Measurements from ENCODE around the gene SLC6A19.

Gene SLC6A19

DNA sequence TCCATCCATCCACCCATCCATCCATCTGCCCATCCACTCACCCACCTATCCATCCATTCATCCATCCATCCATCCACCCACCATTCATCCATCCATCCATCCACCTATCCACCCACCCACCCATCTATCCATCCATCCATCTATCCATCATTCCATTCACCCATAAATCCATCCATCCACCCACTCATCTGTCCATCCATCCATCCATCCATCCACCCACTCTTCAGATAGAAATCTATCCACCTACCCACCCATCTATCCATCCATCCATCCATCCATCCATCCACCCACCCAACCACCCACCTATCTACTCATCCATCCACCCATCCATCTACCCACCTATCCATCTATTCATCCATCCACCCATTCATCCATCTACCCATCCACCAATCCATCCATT, 35.0 kb upstream of the SLC6A19 start:
- DNase-seq (ENCODE audit: low read depth), result no peak

DNA sequence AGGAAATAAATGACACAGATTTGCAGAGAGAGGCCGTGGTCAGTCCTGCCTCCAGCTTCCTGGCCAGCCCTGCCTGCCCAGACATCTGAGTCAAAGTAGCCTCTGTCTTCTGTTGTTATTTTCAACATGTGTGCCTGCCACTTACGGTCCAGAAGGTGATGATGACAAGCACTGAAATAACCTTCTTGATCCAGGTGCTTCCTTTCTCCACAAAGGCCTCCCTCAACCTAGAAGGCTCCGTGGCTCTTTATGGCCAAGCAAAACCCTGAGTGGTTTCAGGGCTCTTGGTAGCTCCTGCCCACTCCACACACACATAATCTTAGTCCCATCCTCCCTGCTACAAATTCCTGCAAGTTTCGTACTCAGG, 34.1 kb upstream of the SLC6A19 start:
- DNase-seq (ENCODE audit: low read depth), result no peak

DNA sequence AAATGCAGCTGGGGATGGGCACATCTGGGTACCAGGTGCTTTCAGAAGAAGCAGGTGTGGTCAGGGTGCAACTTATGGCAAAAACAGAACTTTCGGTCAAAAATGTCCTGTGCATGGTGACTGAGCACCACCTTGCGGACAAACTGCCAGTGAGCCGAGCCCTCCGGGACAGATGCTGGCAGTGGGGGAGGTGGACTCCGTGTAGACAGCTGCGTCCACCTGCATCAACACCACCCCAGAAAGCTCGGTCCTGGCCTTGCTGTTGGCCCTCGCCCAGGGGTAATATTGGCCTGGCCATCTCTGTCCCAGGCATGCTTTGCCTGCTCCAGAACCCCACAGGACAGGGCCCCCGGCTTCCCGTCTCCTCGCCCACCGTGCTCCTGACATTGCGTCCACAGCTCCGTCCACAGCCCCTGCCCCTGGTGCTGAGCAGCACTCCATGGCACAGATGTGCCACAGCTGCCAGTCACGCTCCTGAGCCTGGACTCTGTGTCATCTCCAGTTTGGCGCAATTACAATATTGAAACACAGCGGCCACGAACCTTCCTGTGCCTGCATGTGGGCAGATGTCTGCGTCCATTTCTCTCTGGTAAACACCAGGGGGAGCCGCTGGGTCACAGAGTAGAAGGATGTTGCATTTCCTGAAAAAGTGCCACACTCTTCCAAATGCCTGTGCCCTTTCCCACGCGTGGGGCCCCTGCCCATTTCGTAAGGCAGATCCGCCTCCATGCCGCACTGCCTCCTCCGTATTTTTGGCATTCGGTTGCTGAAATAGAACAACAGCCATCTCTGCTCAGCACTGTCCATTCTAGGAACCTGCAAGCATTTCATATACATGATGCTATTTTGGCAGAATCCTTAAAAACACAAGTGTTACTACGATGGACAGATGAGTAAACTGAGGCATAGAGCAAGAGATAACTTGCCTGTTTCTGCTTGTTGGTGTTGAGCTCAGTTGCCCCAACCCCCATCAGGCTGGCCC, 33.4 kb upstream of the SLC6A19 start:
- peak; percentile 26 for DNase-seq (ENCODE audit: low read depth)

DNA sequence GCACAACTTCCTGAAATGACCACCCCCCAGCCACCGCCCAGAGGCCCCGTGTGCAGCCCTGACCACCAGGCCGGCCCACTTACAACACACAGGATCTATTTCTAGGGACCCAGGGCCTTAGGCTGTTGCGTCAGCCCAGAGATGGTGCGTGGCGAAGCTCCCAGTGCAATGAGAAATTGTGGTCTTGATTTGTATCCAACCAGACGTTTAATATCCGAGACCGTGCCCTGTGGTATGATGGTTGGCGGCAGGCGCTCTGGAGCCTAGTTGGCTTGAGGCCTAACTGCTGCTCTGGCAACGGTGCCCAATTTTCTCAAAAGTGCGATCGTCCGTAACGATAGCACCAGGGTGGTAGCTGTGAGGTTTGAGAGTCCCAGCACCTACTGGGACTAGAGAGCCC, 32.6 kb upstream of the SLC6A19 start:
- no peak for DNase-seq (ENCODE audit: low read depth)

DNA sequence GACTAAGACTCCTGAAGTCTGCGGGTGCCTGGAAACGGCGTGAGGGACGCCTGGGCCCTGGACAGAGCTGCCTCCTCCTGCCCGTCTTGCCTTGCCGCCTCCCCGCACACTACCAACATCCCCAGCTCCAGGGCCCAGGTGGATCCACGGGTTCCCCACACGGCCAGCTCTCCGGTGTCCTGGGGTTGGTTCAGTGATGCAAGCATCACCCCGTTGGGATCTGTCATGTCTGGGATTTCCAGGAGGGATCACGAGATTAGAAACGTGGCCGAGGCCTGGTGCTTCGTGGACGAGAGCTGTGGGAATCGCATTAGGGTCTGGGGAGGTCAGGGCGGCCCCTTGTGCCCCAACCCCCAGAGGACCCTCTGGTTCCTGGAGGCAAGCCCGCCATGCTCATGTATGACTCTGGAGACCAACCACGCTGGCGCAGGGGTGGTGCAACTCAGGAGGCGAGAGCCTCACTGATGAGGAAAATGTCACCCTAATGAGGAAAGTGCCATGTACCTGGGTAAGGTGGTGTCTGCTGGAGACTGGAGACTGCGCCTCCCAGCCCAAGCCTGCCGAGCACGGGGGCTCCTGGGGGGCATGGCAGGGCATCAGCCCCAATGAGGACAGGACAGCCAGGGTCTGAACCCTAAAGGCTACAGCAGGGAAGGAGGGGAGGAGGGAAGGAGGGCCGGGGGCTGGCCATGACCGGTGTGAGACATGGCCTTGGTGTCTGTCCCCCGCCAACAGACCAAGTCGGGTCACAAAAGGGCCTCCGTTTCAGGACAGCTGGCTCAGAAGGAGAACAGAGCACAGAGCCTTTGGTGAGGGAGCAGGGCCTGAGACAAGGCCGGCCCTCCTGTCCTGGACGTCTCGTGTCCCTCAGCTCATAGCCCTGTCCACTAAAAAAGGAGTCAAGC, 31.9 kb upstream of the SLC6A19 start:
- DNase-seq (ENCODE audit: low read depth), result no peak

DNA sequence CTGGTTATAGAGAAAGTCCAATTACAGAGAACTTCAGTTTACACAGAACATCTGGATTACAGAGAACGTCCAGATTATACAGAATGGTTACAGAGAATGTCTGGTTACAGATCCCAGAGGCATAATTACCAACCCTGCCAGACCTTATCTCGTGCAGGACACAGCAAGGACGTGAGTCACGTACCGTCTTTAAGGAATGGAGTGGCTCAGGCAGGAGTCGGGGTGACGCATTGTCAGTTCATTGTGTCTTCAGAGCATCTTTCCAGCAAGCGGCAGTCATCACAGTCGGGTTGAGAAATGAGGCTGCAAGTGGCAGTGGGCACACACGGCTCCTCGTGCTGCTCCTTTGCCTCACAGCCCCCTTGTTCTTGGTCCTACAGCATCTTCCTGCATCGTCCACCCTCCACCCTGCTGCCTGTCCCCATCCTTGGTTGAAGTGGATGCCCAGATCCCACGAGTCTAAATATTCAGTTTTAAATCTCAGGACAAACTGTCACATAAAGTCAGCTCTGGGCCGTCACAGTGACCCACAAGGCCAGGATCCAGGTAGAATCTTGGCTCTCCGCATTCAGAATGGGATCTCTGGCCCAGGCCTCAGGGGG, 30.0 kb upstream of the SLC6A19 start:
- no peak for DNase-seq (ENCODE audit: low read depth)

DNA sequence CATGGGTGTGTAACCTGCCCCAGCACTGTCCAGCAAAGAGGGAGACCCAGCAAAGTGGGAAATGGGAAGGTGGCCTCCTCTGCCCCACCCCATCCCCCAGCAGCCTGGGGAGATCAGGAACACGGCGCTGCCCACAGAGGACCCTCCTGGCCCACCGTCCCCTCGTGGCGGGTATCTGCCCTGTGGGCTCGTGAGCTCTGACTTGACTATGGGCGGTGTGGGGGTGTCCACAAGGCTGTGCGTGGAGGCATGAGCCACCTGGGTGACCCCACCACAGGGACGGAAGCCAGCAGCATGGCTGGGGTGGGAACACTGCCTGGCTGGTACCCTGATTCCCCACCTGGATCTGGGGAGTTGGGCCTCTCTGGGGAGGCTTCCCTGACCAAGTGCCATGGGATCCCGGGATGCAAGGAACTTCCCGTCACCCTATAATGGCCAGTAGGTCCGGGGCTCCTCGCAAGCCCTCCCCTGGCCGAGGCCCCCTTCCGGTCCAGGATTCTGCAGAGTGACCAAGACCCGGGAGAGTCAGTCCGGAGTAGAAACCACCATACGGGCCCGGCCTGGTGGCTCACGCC, 29.3 kb upstream of the SLC6A19 start:
- no peak for DNase-seq (ENCODE audit: low read depth)

DNA sequence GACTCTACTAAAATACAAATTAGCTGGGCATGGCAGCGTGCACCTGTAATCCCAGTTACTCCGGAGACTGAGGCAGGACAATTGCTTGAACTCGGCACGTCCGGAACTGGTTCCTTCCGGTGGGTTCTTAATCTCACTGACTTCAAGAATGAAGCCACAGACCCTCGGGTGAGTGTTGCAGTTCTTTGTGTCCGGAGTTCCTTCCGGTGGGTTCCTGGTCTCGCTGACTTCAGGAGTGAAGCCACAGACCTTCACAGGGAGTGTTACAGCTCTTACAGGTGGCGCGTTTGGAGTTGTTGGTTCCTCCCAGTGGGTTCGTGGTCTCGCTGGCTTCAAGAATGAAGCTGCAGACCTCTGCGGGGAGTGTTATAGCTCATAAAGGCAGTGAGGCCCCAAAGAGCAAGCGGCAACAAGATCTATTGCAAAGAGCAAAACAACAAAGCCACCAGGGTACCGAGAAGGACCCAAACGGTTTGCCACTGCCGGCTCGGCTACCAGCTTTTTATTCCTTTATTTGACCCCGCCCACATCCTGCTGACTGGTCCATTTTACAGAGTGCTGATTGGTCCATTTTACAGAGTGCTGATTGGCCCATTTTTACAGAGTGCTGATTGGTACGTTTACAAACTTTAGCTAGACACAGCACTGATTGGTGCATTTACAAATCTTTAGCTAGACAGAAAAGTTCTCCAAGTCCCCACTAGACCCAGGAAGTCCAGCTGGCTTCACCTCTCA, 28.6 kb upstream of the SLC6A19 start:
- no peak for DNase-seq (ENCODE audit: low read depth)

DNA sequence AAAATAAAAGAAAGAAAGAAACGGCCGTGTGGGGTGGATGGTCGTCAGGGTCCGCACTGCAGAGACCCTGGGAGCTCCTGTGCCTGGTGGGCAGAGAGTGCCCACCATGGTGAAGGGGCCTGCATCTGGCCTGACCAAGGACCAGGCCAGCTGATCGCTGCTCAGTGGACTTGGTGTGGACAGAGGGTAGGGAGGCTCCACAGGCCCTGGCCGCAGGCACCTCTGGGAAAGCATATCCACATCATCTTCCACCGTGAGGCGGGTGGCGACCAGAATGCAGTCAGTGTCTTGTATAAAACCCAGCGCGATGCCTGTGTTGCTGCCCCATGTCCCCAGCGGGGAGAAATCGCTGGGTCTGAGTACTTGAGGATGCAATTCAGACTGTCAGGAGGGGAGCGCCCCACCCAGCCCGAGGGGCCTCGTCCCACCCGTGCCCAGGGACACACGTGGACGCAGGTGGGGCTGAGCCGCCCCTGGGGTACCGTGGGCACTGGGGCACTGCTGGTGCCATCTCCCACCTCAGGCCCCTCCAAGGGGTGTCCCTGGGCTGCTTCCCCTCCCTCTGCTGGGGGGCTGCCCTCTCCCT, 27.8 kb upstream of the SLC6A19 start:
- DNase-seq (ENCODE audit: low read depth), result no peak

DNA sequence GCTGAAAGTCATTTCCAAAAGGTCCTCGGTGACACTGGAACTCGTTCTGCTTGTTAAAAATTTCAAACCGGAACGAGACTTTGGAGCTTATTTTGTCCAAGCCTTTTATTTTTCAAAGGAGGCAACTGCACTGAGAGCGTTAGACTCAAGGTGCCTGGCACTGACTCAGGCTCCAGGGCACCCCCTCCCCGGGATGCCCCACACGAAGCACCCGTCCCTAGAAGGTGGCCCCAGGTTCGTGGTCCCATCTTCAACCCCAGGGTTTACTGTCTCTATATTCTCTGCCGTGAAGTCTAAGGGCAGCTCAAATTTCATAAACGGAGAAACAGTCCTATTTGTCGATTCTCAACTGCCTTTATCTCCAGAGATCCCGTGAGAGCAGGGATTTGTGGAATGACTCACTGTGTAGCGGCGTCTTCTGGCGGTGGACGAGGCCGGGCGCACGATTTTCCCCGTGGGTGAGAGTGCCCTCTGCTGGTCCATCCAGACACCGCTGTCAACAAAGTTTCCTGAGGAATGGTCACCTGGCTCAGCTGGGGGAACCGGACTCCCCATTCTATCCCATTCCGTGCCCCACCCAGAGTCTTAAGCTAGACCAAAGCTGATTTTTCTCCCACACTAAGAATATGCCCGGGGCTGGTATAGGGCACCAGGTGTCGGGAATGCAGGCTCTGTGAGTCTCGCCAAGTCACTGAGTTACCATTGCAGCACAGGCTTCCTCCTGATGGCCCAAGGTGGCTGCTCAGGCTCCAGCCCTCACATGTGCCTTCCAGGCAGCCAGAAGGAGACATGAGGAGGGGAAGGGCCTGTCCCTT, 27.1 kb upstream of the SLC6A19 start:
- no peak for DNase-seq (ENCODE audit: low read depth)

DNA sequence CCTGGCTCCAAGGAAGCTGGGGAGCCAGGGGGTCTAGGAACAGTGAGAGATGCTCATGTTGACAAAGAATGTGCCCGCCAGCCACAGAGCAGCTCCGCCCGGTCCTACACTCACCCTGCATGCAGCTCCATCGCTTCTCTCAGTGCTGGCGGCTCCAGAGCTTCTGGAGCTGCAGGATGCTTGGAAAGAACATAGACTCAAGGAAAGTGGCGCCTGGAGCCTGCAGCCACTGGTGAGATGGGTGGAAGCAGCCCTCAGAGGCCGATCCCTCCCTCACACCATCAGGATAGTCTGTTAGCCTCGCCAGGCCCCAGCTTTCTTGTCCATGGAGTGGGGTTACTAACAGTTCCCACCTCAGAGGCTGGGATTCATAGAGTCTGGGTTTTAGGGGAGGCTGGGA, 26.4 kb upstream of the SLC6A19 start:
- no peak for DNase-seq (ENCODE audit: low read depth)

DNA sequence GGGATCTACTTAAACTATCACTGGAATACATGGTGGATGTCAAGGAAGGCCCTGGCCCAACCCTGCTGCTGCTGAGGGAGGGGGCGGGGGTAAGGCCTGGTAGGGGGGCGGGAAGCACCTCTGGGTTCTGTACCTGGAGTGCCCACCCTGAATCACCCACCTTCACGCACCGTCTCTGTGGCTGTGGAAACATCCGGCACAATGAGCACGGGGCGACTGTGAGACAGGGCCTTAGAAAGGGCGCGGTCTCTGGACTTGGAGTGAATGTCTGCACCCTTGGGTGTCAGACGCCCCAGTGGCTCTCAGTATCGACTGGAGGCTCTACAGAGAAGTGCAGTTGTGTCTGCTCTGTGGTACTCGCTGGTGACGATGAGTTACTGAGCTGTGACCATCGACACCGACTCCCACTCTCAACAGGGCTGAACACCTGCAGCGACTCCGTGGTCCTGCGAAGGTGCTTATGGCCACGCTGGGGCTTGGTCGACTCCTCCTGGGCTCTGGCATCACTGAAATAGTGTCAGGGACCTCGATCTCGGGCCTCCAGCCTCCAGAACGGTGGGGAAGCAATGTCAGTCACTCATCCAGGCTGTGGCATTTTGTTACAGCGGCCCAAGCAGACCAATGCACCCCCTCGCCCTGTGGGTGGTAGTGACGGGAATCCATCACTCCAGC, 25.5 kb upstream of the SLC6A19 start:
- no peak for DNase-seq (ENCODE audit: low read depth)

DNA sequence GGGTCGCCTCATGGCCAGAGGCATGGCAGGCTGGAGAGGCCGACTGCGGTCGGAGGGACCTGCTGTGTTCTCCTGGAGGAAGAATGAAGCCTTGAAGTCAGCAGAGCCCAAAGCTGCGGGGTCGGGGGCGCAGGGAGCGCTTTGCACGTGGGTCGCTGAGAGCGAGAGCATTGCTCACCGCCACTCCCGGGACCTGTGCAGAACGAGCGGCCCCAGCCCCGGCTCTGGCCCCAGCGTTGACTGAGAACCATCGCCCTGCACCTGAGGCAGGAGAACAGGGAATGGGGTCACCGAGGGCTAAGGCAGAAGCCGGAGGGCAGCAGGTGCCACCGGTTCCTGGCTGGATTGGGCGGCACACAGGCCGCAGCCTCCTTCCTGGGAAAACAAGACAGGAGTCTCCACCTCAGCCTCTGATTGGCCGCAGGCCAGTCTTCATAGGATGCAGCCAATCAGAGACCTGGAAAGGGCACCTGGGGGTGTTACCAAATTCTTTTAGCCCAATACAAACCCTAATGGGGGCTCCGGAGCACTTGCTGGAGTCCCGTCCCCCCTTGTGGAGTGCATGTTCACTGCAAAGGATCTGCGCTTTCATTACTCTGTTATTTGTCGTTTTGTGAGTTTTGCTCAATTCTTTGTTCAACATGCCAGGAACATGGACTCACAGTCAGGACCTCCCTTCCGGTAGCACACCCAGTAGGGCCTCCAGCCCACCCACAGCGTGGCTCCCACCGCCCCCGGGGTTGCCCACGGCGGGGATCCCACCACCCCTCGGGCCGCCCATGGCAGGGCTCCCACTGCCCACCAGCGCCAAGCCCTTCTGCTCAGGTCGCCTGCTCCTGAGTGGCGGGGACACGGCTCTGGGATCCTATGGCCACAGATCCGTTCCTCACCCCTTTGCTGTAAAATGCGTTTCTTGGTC, 24.7 kb upstream of the SLC6A19 start:
- no peak for DNase-seq (ENCODE audit: low read depth)

DNA sequence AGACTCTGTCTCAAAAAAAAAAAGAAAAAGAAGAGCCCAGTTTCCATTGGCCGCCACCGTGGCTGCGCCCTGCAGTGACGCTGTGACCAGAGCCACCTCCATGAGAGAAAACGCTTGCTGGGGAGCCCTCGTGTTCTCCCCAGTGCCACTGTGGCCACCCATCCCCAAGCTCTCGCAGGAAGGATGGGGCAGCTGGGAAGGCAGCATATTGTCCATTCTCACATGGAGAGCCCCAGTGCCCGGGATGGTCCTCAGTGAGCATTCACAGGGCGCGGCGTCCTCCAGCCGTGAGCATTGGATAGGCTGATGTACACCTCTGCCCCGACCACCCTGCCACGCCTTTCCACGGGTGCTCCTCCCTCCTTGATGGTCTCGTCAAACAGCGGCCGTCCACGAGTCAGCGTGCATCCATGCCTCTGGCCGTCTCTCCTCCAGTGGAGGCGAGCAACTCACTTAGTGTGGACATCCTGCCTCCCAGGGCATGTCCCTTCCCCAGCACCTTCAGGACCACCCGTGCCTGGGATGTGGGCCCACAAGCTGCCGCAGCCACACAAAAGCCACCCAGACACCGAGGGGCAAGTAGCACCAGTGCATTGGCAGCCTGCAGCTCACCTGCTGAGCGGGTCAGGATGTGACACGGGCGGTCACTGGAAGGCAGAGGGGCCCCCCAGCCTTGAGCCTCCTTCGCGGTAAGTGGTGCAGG, 23.4 kb upstream of the SLC6A19 start:
- no peak for DNase-seq (ENCODE audit: low read depth)

DNA sequence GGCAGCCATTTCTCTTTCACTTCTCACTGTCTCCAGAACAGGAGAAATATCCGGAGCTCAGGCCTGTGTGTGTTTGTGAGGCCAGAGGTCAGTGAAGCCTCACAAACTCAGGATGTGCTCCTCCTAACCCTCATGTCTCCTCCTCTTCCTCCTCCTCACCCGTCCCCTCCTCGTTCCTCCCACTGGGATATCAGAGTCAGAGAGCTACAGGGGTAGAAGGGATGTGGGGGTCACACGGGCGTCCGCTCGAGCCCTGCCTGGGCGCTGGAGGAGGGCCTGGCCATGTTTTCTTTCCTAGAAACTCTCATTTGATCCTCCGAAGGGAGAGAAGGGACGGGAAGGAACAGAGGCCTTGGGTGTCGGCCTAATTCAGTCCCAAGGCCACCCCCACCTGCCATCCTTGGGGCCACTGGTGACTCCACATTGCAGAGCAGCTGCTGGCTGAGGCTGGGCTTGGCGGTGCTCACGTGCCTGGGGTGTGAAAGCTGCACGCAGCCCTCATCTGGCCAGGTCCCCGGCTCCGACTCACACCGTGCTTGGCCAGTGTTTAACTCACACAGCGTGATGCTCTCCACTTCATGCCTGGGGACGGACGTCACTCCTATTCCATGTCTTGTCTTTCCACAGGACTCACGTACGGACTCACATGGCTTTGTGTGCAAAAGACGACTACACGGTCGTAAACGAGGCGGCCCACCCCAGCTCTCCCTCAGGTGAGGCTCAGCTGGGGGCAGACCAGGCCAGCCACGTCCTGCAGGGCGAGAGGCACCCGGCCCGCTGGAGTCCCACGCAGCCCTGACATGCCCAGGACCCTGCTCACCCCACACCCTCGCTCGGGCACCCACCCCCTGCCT, 22.6 kb upstream of the SLC6A19 start:
- no peak for DNase-seq (ENCODE audit: low read depth)

DNA sequence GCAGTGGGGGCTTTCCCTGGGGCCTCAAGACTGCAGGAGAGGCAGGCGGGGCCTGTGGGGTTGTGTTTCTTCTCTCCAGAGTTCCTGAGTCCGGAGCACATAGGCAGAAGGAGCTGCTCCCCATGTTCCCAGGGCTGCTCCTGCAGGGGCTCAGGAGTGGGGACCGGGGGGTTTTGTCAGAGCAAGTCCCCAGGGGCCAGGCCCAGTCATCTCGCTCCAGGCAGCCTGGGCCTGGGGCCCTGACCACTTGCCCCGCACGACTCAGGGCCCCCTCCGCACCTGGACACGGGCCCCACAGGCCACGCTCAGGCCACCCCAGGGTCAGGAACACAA, 22.0 kb upstream of the SLC6A19 start:
- no peak for DNase-seq (ENCODE audit: low read depth)

DNA sequence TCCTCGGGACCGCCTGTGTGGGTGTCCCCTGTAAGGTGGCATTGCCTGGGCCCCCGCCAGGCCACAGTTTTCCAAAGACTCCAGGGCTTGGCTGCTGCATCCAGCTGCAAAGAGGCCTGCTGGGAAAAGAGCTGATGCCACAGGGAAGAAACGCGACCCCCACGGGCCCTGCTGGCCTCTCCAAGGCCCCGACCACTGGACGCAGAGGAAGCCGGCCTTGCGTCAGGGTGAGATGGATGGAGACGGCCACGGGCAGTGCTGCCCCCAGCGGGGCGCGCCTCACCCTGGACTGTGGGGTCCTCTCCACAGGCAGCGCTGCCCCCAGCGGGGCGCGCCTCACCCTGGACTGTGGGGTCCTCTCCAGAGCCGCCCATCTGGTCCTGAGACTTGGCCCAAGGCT, 21.3 kb upstream of the SLC6A19 start:
- no peak for DNase-seq (ENCODE audit: low read depth)
